Measurements from ENCODE around the gene UGT2B10. TPM values are rescaled to one million over a fixed set of nuclear protein-coding genes. Genes with fewer than 3 reads are reported as not detected.
"Not testable (repeated sequence)": the region's sequence is repeated elsewhere in the genome, so short reads cannot be mapped to it uniquely, and the experiment has no call there.

The UGT2B10 gene
- not detected in 2 replicates for polyA plus RNA-seq (2014; cell fraction: cytosol; rRNA removed)
- polyA plus RNA-seq (2014; cell fraction: nucleus; rRNA removed), result not detected in 2 replicates

GRCh38 chr4:68815617-68816409 is at the start of gene UGT2B10:
Gene UGT2B10, plus strand, starts transcription at chr4:68815994. Its CDS starts 26 bp downstream, at chr4:68816020.
- DNase-seq (ENCODE audit: low spot score), result not testable (repeated sequence)

DNA sequence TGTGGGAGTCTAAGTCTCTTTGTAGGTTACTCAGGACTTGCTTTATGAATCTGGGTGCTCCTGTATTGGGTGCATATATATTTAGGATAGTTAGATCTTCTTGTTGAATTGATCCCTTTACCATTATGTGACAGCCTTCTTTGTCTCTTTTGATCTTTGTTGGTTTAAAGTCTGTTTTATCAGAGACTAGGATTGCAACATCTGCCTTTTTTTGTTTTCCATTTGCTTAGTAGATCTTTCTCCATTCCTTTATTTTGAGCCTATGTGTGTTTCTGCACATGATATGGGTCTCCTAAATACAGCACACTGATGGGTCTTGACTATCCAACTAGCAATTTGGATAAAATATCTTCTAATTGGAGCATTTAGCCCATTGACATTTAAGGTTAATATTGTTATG is 44.0 kb upstream of the UGT2B10 start:
- DNase-seq (ENCODE audit: low spot score), result not testable (repeated sequence)

DNA sequence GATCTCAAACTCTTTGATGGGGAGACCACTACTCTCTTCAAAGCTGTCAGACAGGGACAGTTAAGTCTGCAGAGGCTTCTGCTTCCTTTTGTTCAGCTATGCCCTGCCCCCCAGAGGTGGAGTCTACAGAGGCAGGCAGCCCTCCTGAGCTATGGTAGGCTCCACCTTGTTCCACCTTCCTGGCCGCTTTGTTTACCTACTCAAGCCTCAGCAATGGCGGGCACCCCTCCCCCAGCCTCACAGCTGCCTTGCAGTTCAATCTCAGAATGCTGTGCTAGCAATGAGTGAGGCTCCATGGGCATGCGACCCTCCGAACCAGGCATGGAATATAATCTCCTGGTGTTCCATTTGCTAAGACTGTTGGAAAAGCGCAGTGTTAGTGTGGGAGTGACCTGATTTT is 42.1 kb upstream of the UGT2B10 start:
- no peak for DNase-seq (ENCODE audit: low spot score)

DNA sequence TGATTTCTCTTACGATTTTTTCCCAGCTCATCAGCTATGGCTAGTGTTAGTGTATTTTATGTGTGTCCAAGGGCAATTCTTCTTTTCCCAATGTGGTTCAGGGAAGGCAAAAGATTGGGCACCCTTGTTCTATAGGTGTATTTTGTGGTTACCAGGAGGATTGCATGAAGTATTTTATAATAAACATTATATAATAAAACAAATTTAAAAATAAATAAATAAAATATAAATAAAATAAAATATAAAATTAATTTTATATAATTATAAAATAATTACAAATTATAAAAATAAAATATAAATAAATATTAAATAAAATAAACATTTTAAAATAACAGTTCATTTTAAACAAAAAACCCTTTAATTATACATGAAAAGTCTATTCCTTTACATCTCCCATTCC is 35.6 kb upstream of the UGT2B10 start:
- no peak for DNase-seq (ENCODE audit: low spot score)

- no peak for DNase-seq (ENCODE audit: low spot score)
These were observed 18.7 kb upstream of the UGT2B10 start for GRCh38 chr4:68797048-68797447.

DNA sequence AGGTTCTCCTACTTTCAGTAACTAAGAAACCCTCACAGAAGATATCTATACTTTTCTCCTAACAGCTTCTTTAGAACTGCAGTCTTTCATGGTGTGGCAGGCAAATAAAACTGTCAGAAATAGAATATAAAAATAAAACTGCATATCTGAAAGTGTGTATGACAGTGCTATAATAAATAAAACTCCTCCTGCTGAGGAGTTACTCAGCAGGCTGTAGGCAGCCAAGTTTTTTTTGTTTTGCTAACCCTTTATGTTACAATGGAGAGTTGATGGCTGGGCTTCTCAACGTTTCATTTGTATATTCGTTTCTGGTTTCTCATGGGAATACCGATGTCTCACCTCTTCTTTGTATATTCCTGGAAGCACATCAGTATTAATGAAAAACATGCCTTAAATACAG is 18.2 kb upstream of the UGT2B10 start:
- DNase-seq (ENCODE audit: low spot score), result no peak

- no peak for DNase-seq (ENCODE audit: low spot score)
These were observed 12.8 kb upstream of the UGT2B10 start for GRCh38 chr4:68803013-68803412.

GRCh38 chr4:68808060-68808459 is 7.7 kb upstream of the UGT2B10 start:
- no peak for DNase-seq (ENCODE audit: low spot score)

DNA sequence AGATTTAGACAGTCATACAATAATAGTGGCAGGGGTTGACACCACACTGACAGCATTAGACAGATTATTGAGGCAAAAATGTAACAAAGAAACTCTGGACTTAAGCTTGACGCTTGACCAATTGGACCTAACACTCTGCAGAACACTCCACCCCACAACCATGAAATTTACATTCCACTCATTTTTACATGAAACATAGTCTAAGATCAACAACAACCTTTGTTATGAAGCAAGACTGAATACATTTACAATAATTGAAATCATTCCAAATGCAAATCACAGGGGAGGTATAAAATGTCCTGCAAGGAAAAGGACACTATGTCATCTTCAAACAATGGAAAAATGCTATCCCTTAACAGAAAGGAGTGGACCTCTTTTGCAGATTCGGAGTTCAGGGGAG is 4.9 kb upstream of the UGT2B10 start:
- no peak for DNase-seq (ENCODE audit: low spot score)

DNA sequence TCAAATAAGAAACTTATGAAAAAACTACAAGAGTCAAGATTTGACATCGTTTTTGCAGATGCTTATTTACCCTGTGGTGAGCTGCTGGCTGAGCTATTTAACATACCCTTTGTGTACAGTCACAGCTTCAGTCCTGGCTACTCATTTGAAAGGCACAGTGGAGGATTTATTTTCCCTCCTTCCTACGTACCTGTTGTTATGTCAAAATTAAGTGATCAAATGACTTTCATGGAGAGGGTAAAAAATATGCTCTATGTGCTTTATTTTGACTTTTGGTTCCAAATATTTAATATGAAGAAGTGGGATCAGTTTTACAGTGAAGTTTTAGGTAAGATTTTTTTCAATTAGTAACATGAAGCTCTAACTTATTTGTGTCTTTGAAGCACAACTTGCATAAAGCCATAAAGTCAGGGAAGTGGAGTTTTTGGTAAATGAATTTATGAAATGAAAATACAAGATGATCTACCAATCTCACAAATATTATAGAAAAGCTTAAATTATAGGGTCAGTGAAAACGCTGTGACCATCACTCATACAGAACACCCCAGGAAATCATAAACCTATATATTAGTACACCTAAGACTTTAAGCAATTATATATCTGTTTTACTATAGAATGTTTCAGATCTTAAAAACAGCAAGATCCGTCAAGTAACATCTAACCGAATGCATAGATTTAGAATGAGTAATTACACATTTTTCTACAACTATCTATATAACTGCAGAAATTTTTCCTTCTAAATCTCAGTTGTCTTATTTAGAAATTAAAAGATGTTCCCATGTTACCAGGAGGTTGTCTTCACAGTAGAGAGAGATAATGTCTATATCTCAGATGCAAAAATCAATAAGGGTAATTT is 844 bp downstream of the UGT2B10 start:
- DNase-seq (ENCODE audit: low spot score), result not testable (repeated sequence)

- DNase-seq (ENCODE audit: low spot score), result no peak
These were observed 1.6 kb downstream of the UGT2B10 start for GRCh38 chr4:68817386-68817785.

DNA sequence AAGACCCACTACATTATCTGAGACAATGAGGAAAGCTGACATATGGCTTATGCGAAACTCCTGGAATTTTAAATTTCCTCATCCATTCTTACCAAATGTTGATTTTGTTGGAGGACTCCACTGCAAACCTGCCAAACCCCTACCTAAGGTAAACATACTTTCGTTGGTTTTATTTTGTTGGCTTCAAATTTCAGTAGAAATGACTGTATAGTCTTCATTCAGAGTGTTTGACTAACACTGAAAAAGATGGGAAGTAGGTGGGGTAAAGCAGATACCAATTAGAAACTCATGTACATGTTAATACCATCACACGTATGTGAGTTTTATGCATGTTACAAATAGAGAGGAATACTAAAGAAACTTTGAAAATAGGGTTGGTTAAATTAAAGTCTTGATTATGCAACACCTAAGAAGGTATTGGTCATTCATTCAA is 2.3 kb downstream of the UGT2B10 start:
- not testable (repeated sequence) for DNase-seq (ENCODE audit: low spot score)

GRCh38 chr4:68831642-68832041 is 15.8 kb downstream of the UGT2B10 start:
- DNase-seq (ENCODE audit: low spot score), result no peak

GRCh38 chr4:68850293-68850692 is 34.5 kb downstream of the UGT2B10 start:
- DNase-seq (ENCODE audit: low spot score), result no peak

- DNase-seq (ENCODE audit: low spot score), result no peak
These were observed 40.0 kb downstream of the UGT2B10 start for GRCh38 chr4:68855771-68856170.

GRCh38 chr4:68858039-68858438 is 42.2 kb downstream of the UGT2B10 start:
- DNase-seq (ENCODE audit: low spot score), result no peak

DNA sequence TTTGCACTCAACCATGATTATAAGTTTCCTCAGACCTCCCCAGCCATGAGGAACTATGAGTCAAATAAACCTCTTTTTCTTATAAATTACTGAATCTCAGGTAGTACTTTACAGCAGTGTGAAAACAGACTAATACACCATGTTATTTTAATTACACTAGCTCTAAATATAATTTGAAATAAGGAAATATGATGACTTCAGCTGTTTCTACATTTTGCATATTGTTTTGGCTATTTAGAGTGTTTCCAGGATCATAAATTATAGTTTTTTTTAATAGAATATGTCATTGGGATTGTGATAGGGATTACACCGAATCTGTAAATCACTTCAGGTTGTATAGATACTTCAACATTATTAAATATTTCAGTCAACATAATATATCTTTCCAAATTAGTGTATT is 43.9 kb downstream of the UGT2B10 start:
- no peak for DNase-seq (ENCODE audit: low spot score)

DNA sequence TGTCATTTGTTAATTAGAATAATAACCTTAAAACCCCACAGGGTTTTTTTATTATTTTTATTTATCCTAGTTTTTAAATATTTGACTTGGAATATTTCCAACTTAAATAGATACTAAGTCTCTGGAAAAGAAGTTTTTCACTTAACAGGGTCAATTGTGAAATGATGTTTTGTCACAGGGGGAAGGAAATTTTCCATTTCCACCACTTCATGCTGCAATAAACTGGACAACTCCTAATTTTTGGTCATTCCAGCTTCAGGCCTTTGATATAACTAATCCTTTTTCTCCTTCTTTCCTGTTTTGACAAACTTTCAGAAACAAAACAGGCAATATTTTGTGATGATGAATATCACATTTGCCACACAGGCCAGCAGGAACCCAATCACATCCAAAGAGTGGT is 45.3 kb downstream of the UGT2B10 start:
- no peak for DNase-seq (ENCODE audit: low spot score)

- DNase-seq (ENCODE audit: low spot score), result no peak
These were observed 48.8 kb downstream of the UGT2B10 start for GRCh38 chr4:68864438-68865187.

DNA sequence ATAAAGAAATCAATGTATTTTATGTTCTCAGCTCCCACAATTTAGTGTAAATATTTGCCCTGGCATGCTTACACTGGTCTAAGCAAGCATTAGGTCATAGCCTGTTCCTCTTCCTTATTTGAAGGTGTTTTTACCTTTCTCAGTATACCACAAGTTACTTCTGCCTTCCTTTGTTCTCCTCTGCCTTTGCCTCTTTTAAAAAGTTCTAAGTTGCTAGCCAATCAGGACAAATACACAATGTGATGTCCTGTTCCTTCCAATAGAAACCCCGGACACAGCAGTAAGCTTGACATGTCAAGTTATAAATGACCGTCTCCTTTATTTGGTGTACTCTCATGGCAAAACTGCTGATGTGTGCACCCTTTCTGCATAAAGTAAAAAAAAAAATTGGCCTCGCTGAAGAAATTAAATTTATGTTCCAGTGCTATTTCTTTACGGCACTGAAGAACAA is 49.4 kb downstream of the UGT2B10 start:
- DNase-seq (ENCODE audit: low spot score), result no peak

DNA sequence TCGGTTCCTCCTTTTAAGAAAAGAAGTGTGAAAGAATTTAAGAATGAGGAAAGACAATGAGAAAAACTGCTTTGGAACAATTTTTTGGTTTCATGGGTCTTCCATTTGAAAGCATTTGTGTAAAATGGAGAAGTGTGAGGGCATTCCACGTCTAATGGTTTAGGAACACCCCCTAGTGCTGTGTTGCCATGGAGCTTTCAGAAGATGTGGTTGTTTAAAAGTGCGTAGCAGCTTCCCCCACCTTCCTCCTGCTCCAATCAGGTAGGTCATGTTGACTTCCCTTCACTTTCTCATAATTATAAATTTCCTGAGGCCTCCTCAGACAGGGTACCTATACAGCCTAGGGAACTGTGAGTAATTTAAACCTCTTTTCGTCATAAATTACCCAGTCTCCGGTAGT is 50.0 kb downstream of the UGT2B10 start:
- no peak for DNase-seq (ENCODE audit: low spot score)
